Endothelial cell (in vitro differentiated cells): ENCODE data around the gene ADAMTS16. TPM values are rescaled to one million over a fixed set of nuclear protein-coding genes. Genes with fewer than 3 reads are reported as not detected.

Source experiments
- DNase-seq: peaks from one replicate; pipeline ENCODE4 v3.0.0; 2021; ENCODE audit warnings: low spot score
- H3K27ac Mint-ChIP-seq: one replicate; pipeline ENCODE4 v1.8.0; 2021; ENCODE audit warnings: mixed read lengths, inconsistent platforms; ENCODE audit not compliant: unreplicated experiment
- H3K27me3 Mint-ChIP-seq: one replicate; pipeline ENCODE4 v1.8.0; 2021; ENCODE audit warnings: mild to moderate bottlenecking, moderate library complexity, mixed read lengths, inconsistent platforms; ENCODE audit not compliant: unreplicated experiment
- H3K36me3 Mint-ChIP-seq: one replicate; pipeline ENCODE4 v1.8.0; 2021; ENCODE audit warnings: mild to moderate bottlenecking, low read depth, mixed read lengths, inconsistent platforms; ENCODE audit not compliant: unreplicated experiment
- H3K4me1 Mint-ChIP-seq: one replicate; pipeline ENCODE4 v1.8.0; 2021; ENCODE audit warnings: mild to moderate bottlenecking, mixed read lengths, inconsistent platforms; ENCODE audit not compliant: unreplicated experiment
- H3K4me3 Mint-ChIP-seq: one replicate; pipeline ENCODE4 v1.8.0; 2021; ENCODE audit warnings: mild to moderate bottlenecking, mixed read lengths, inconsistent platforms; ENCODE audit not compliant: unreplicated experiment
- H3K9me3 Mint-ChIP-seq: one replicate; pipeline ENCODE4 v1.8.0; 2021; ENCODE audit warnings: mixed read lengths, inconsistent platforms; ENCODE audit not compliant: unreplicated experiment
- total RNA-seq: library from RNA; stranded (reverse); fragmentation: NEBNext Ultra II Directional; extraction: Animal tissue kit (Norgen Biotek cat#: 25700); gene quantifications from one replicate; pipeline ENCODE4 v1.2.1, GENCODE V29; 2021; ENCODE audit not compliant: unreplicated experiment
- TF ChIP-seq, protein P1 (sequence below): fragments of 200-600 bp; sonication (generic); IDR thresholded peaks from one replicate; pipeline ENCODE4 v1.5.0; 2021; ENCODE audit warnings: antibody characterized with exemption; ENCODE audit not compliant: unreplicated experiment

Gene ADAMTS16
- total RNA-seq, 1 donor from 2014 or later = 27.8 TPM

DNA sequence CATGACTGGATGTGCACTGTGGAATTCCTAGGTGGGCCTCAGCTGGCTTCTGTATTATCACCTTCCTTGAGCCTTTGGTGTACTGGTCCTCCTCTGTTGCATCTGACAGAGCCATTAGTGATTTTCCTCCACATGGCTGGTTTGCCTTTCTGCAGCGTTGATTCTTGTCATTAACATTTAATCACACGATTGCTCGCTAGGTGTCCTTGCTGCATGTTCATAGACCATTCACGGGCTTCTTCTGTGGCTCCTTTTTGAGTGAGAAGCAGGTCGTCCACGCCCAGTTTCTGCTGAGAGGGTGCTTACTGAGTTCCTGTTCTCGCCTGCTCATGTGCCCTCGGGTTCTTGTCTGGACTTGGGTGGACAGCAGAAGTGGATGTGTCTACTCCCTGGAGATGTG is 29.3 kb downstream of the ADAMTS16 start:
- no peaks in the 10 kb centered on the region for H3K36me3 Mint-ChIP-seq
- no peak for DNase-seq
- no peaks in the 10 kb centered on the region for H3K4me1 Mint-ChIP-seq
- TF ChIP-seq, protein P1, sequence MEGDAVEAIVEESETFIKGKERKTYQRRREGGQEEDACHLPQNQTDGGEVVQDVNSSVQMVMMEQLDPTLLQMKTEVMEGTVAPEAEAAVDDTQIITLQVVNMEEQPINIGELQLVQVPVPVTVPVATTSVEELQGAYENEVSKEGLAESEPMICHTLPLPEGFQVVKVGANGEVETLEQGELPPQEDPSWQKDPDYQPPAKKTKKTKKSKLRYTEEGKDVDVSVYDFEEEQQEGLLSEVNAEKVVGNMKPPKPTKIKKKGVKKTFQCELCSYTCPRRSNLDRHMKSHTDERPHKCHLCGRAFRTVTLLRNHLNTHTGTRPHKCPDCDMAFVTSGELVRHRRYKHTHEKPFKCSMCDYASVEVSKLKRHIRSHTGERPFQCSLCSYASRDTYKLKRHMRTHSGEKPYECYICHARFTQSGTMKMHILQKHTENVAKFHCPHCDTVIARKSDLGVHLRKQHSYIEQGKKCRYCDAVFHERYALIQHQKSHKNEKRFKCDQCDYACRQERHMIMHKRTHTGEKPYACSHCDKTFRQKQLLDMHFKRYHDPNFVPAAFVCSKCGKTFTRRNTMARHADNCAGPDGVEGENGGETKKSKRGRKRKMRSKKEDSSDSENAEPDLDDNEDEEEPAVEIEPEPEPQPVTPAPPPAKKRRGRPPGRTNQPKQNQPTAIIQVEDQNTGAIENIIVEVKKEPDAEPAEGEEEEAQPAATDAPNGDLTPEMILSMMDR = no peak
- H3K9me3 Mint-ChIP-seq = no peaks in the 10 kb centered on the region
- H3K27ac Mint-ChIP-seq = no peak overlapping the region
- H3K4me3 Mint-ChIP-seq = no peak overlapping the region
- H3K27me3 Mint-ChIP-seq = no peaks in the 10 kb centered on the region

DNA sequence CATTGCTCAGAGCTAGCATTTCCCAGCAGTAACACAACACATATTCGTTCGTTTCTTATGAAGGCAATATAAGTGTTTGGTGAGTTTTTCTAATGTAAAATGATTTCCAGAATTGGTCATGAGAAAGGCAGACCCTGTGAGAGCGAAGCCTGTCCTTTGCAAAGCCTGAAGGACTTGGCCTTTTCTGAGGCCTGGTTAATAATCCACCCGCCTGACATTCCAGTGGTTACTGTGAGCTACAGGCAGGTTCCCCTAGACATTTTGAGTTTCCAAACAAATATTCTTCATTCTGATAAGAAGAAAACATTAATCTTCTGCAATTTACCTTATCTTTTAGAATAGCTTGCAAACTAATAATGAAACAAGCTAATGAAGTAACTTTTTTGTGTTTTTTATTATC is 38.0 kb downstream of the ADAMTS16 start:
- Mint-ChIP-seq H3K4me3 (no peak overlapping the region), H3K36me3 (no peaks in the 10 kb centered on the region), H3K9me3 (no peaks in the 10 kb centered on the region), H3K27ac (no peak overlapping the region), H3K27me3 (no peaks in the 10 kb centered on the region), H3K4me1 (peaks cover 18% of the 10 kb centered on the region)
- TF ChIP-seq, protein P1 = no peak
- no peak for DNase-seq

DNA sequence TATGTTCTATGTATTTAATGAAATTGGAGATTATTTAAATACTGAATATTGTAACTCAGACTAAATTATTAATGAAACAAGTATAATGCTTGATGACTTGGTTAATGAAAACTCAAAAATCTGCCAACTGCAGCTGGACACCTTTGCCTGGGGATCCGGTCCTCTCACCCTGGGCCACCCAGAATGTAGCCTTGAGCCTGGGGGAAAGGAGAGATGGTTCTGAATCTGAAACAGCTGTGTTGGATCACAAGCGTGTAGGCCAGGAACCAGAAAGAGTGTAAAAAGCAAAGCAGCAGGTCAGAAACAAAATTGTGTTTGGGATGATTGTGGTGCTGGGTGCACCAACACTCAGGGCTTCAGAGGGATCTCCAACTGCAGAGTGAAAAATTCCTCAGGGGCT is 38.5 kb downstream of the ADAMTS16 start:
- Mint-ChIP-seq H3K4me3 (no peak overlapping the region), H3K27me3 (no peaks in the 10 kb centered on the region), H3K9me3 (no peaks in the 10 kb centered on the region), H3K4me1 (peaks cover 21% of the 10 kb centered on the region), H3K27ac (no peak overlapping the region), H3K36me3 (no peaks in the 10 kb centered on the region)
- TF ChIP-seq, protein P1 = no peak
- DNase-seq = no peak

DNA sequence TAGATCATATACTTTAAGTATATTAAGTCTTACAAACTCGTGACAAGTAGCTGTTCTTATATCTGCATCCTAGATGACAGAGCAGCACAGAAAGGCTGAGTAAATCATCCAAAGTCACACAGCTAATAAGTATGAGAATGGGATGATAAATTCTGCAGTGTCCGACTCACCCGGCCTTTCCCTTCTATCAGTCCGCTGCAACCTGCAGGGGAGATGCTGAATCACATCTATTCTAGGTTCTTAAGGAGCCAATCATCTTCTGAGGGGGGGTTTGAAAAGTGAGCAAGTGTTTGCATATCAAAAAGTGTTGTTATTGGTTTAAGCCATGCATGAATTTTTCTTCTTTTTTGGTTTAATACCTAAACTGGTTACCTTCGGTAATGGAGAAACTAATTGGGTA is 38.9 kb downstream of the ADAMTS16 start:
- no peak for DNase-seq
- Mint-ChIP-seq H3K27me3 (no peaks in the 10 kb centered on the region), H3K4me3 (no peak overlapping the region), H3K4me1 (peaks cover 23% of the 10 kb centered on the region), H3K36me3 (no peaks in the 10 kb centered on the region), H3K9me3 (no peaks in the 10 kb centered on the region), H3K27ac (no peak overlapping the region)
- TF ChIP-seq, protein P1 = no peak

DNA sequence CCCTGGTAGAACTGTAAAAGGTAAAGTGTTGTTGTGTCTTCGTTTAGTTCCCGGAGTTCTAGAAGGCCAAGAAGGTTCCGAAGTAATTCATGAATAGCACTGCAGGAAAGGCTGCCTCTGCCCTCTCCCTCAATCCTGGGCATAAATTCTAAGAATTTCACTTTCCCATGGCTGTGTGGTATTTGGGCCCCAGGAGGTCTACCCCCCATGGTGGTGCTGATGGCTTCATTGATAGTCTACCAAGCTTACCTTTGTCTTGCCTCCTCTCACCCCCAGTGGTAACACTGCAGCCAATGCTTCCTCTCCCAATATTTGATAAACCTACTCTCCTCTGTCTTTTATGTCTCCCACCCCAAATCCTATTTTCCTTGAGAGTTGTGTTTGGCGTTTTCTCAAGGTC is 39.5 kb downstream of the ADAMTS16 start:
- TF ChIP-seq, protein P1 = no peak
- Mint-ChIP-seq H3K27me3 (no peaks in the 10 kb centered on the region), H3K36me3 (no peaks in the 10 kb centered on the region), H3K27ac (no peak overlapping the region), H3K4me1 (peaks cover 23% of the 10 kb centered on the region), H3K4me3 (no peak overlapping the region), H3K9me3 (no peaks in the 10 kb centered on the region)
- DNase-seq = no peak
